ENCODE results near the gene SERPINC1. TPM values are rescaled to one million over a fixed set of nuclear protein-coding genes. Genes with fewer than 3 reads are reported as not detected.

SERPINC1 gene
- total and polyA plus RNA-seq, 2 of the 13 experiments (the other 11 are each of a cell fraction or from before 2014, with no cell fraction given) = 142 to 205 TPM

DNA sequence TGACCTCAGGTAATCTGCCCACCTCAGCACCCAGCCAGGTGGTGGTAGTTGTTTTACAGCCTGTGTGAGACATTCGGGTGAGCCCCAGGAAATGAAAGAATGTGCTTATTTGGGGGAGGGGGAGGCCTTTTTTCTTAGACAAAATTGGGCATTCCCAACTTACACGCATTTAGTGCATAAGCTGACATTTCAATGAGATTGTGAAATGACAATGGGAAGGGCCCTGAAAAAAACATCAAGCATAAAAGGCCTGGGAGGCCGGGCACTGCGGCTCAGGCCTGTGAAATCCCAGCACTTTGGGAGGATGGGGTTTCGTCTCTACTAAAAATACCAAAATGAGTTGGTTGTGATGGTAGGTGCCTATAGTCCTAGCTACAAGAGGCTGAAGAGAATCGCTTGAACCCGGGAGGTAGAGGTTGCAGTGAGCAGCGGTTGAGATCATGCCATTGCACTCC is 54.3 kb downstream of the SERPINC1 start:
- Histone ChIP-seq H3K9me3 (ENCODE audit: low read length) (no peaks in the 10 kb centered on the region), H3K4me3 (replicated peaks in 1 of 3; ENCODE audit: insufficient read depth in 1 of 3, low read depth in 2 of 3, low read length in 3 of 3) (no peak overlapping the region), H3K27me3 (ENCODE audit: control insufficient read depth in 1 of 2, insufficient read depth in 2 of 2, low read length in 2 of 2) (no peaks in the 10 kb centered on the region; a peak in 1 of 5 replicates), H2AFZ (ENCODE audit: low read length) (no peak overlapping the region), H3K4me2 (ENCODE audit: low read depth, low read length) (no peak overlapping the region), H3K36me3 (replicated peaks in 1 of 2; ENCODE audit: control insufficient read depth in 1 of 2, insufficient read depth in 2 of 2, low read length in 2 of 2) (peaks cover 4 to 38% of the 10 kb centered on the region in 2 experiments), H3K9ac (ENCODE audit: insufficient read depth, low read depth, low read length) (no peak overlapping the region), H3K4me1 (ENCODE audit: insufficient read depth, low read length) (peaks cover 26% of the 10 kb centered on the region), H3K79me2 (ENCODE audit: insufficient read depth, low read length) (peaks cover 24% of the 10 kb centered on the region), H4K20me1 (ENCODE audit: insufficient read depth, low read length) (peaks cover 38% of the 10 kb centered on the region), H3K27ac (ENCODE audit: extremely low read length, insufficient read depth, low read length) (no peak overlapping the region)
- BruUV-seq (replicated peaks) = no TSS peak
- intact Hi-C loops (cut with micrococcal nuclease; ENCODE audit: unreplicated experiment) (no loop called here), in situ Hi-C loops (cut with HindIII; ENCODE audit: extremely low pct_ligation_motif_present, low pct_unique_long_range_greater_than_20kb) (loop anchor here (10.0 kb wide), 1 partner anchor 212 kb away; no protein-coding TSS in a partner anchor)
- 79% methylated on average over 8 of the region's 8 CpGs for WGBS (ENCODE audit: low lambda C conversion rate)
- DNase-seq (ENCODE audit: low spot score) = no peak
- CTCF ChIA-PET (ENCODE audit: low intra/inter-chr PET ratio, low total read pairs) = no interaction called here
- POLR2A ChIA-PET = no interaction called here
- TF ChIP-seq POLR2AphosphoS2 (IDR thresholded peaks at IDR 0.05; ENCODE audit: low read depth, low read length) = peak; percentile 15; the same call in 1 of the 2 replicates
- peak; percentile 5; the same call in 1 of the 2 replicates for TF ChIP-seq SSRP1 (CRISPR knock-in tag; IDR thresholded peaks at IDR 0.05)
- TF ChIP-seq ZNF75D (CRISPR knock-in tag; IDR thresholded peaks at IDR 0.05; ENCODE audit: borderline replicate concordance) = no peak
- TF ChIP-seq POLR2G (IDR thresholded peaks at IDR 0.05; ENCODE audit: low read depth, low read length) = peak; percentile 63
- peak; percentile 95 for TF ChIP-seq RBM22 (optimal IDR thresholded peaks at IDR 0.05; ENCODE audit: low read length)
- TF ChIP-seq HDAC2 (CRISPR knock-in tag; IDR thresholded peaks at IDR 0.05) = no peak
- peak in 1 of 2 experiments; percentile 52; a peak in 2 of 4 replicates for TF ChIP-seq POLR2A (IDR thresholded peaks at IDR 0.05; ENCODE audit: insufficient read depth in 1 of 2, low read depth in 2 of 2, low read length in 2 of 2)
- TF ChIP-seq ZNF567 (CRISPR knock-in tag; IDR thresholded peaks at IDR 0.05; ENCODE audit: borderline replicate concordance) = no peak
- no peak for TF ChIP-seq GFI1 (CRISPR knock-in tag; IDR thresholded peaks at IDR 0.05; ENCODE audit: borderline replicate concordance)
- no peak for TF ChIP-seq HOXD1 (CRISPR knock-in tag; IDR thresholded peaks at IDR 0.05)
- 0 out of 2 replicates have a peak, but pooled peaks have one; percentile 9 for TF ChIP-seq SOX13 (IDR thresholded peaks at IDR 0.05)
- no peak for TF ChIP-seq SOX13 (CRISPR knock-in tag; conservative IDR thresholded peaks at IDR 0.05 in 1 of 2, IDR thresholded peaks at IDR 0.05 in 1 of 2)
- no peak for TF ChIP-seq TEAD2 (CRISPR knock-in tag; IDR thresholded peaks at IDR 0.05)
- TF ChIP-seq SRSF1 (optimal IDR thresholded peaks at IDR 0.05; ENCODE audit: low read depth, low read length) = no peak
- no peak for TF ChIP-seq FOXA1 (IDR thresholded peaks at IDR 0.05)
- no peak for TF ChIP-seq FOXA1 (CRISPR knock-in tag; IDR thresholded peaks at IDR 0.05)
- TF ChIP-seq MBD4 (IDR thresholded peaks at IDR 0.05; ENCODE audit: borderline replicate concordance, low read length) = peak; percentile 13; the same call in 1 of the 2 replicates
- TF ChIP-seq MAFF (IDR thresholded peaks at IDR 0.05; ENCODE audit: low read depth, low read length) = no peak
- TF ChIP-seq SIN3A (IDR thresholded peaks at IDR 0.05; ENCODE audit: borderline replicate concordance, low read depth, low read length) = peak; percentile 29; the same call in 1 of the 2 replicates
- no peak for TF ChIP-seq KMT2B (CRISPR knock-in tag; IDR thresholded peaks at IDR 0.05)
- FAIRE-seq = no peak
- ATAC-seq = no peak

Measured in HepG2 (cell line).